CD4-positive, alpha-beta T cell treated with Interleukin-6 for 4 hours (primary cell): Measurements from ENCODE around the gene NELL1.

ENCODE experiments used
- DNase-seq: peaks from one replicate; pipeline ENCODE4 v3.0.0-alpha.2; 2020; ENCODE audit warnings: mixed read lengths

The NELL1 gene

GRCh38 chr11:21511835-21512440 is 842.6 kb downstream of the NELL1 start:
- no peak for DNase-seq

GRCh38 chr11:21514316-21514715 is 844.9 kb downstream of the NELL1 start:
- no peak for DNase-seq

- DNase-seq: no peak
Observed at GRCh38 chr11:21520244-21520643, 850.9 kb downstream of the NELL1 start.

GRCh38 chr11:21529187-21529586 is 859.8 kb downstream of the NELL1 start:
- DNase-seq: no peak

- no peak for DNase-seq
Observed at GRCh38 chr11:21534288-21534687, 864.9 kb downstream of the NELL1 start.

GRCh38 chr11:21537980-21538379 is 868.6 kb downstream of the NELL1 start:
- DNase-seq: no peak

GRCh38 chr11:21541187-21541751 is 871.9 kb downstream of the NELL1 start:
- DNase-seq: no peak

- DNase-seq: no peak
Observed at GRCh38 chr11:21543901-21544300, 874.5 kb downstream of the NELL1 start.

GRCh38 chr11:21545699-21546098 is 876.3 kb downstream of the NELL1 start:
- DNase-seq: no peak

- DNase-seq: no peak
Observed at GRCh38 chr11:21546703-21547102, 877.3 kb downstream of the NELL1 start.

GRCh38 chr11:21552911-21553310 is 883.5 kb downstream of the NELL1 start:
- no peak for DNase-seq

- no peak for DNase-seq
Observed at GRCh38 chr11:21553795-21554194, 884.4 kb downstream of the NELL1 start.

GRCh38 chr11:21554284-21554683 is 884.9 kb downstream of the NELL1 start:
- DNase-seq: no peak

GRCh38 chr11:21556926-21557325 is 887.5 kb downstream of the NELL1 start:
- no peak for DNase-seq

- DNase-seq: no peak
Observed at GRCh38 chr11:21560466-21560975, 891.1 kb downstream of the NELL1 start.

GRCh38 chr11:21561581-21561980 is 892.2 kb downstream of the NELL1 start:
- DNase-seq: no peak

- DNase-seq: no peak
Observed at GRCh38 chr11:21564095-21564494, 894.7 kb downstream of the NELL1 start.

GRCh38 chr11:21564833-21565682 is 895.7 kb downstream of the NELL1 start:
- DNase-seq: no peak

- no peak for DNase-seq
Observed at GRCh38 chr11:21566521-21567117, 897.2 kb downstream of the NELL1 start.

GRCh38 chr11:21567645-21568290 is 898.4 kb downstream of the NELL1 start:
- no peak for DNase-seq

- DNase-seq: no peak
Observed at GRCh38 chr11:21572210-21572609, 902.8 kb downstream of the NELL1 start.

- DNase-seq: no peak
Observed at GRCh38 chr11:21582791-21583190, 913.4 kb downstream of the NELL1 start.

GRCh38 chr11:21588754-21589153 is 919.4 kb downstream of the NELL1 start:
- DNase-seq: no peak
